A673 (cell line): ENCODE data around the gene COL11A2.

Source experiments
- CTCF ChIP-seq: fragments of 300-800, 200-600 bp; sonication (generic); conservative IDR thresholded peaks from 2 replicates; pipeline ENCODE4 v1.5.1; 2017; ENCODE audit warnings: low read depth, mild to moderate bottlenecking, antibody characterized with exemption, low read length, moderate library complexity, mixed read lengths
- EZH2 ChIP-seq: fragments of 200-600 bp; sonication (generic); IDR thresholded peaks from 2 replicates; pipeline ENCODE4 v1.6.1; 2017; ENCODE audit warnings: borderline replicate concordance, low read depth, mild to moderate bottlenecking, mixed read lengths, antibody characterized with exemption, low read length; ENCODE audit not compliant: poor library complexity, severe bottlenecking

DNA sequence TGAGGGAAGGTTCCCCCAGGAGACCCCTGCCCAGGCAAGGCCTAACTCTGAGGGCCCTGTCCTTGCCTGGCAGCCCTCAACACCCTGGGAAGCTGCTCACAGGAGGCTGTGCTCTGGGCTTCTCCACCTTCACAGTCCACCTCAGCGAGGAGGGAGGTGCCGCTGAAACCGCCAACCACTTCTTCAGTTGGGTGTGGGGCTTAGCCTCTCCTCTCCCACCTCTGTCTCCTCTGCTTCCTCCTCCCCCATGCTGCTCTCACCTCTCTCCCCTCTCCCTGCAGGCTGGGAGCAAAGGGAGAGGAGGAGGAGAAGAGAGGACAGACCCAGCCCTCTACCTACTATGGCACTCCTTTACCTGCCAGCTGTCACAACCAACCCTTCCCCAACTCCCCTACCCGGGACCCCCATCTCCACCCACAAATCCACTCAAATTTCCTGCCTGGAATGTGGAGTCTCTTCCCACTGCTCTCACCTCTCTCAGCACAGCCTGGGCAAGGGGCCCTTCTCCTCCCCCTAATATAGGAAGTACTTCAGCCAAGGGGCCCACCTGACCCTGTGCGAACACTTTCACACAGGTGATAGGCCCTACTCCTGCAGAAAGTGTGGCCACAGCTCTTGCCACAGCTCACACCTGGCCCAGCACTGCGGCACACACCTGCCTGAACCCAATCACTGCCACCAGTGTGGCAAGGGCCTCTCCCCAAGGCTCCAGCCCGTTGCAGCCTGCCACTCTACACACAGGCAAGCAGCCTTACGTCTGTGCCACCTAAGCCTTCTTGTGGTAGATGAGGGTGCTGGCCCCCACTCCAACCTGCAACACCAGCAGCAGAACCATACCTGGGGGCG, 23.2 kb upstream of the COL11A2 start:
- TF ChIP-seq CTCF, result no peak
- no peak for TF ChIP-seq EZH2
